Measurements from ENCODE around the gene MEIOC.
A peak's percentile ranks its signal among the peaks of the same experiment; 100 is the strongest.

Gene MEIOC

DNA sequence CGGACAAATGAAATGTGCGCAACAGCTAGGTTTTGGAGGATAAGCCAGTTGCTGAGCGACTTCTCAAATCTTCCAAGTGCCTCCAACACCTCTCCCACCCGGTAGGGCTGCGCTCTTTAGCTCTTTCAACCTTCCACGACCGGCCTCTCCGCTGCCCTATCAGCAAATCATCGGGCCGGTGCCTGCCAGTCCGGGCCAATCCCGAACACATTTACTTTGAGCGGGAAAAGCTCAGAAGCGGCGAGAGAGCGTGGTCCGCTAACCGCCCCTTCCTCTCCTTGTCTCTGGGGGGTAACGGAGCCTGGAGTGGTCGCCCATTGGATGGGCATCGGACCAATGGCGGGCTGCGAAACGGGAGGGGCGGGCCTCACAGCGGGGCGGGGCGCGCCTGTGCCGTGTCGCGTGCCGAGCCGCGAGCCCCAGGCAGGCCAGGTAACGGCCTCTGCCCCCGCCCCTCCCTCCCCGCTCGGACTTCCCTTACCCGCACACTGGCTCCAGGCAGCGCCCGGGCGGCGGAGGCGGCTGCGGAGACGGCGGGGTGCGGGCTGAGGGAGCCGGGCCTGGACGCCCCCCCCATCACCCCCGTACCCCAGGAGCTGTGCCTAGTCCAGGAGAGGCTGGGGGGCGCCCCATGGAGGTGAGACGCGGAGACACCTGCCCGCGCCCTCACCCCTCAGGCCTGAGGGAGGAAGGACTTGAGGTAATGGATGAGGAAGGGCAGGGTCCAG lies at the start of gene MEIOC:
Gene MEIOC (plus strand): TSS at position 486 of the 728 bp plus-strand sequence. CDS start 146 bp downstream, at position 632.
- TF ChIP-seq, protein P1, sequence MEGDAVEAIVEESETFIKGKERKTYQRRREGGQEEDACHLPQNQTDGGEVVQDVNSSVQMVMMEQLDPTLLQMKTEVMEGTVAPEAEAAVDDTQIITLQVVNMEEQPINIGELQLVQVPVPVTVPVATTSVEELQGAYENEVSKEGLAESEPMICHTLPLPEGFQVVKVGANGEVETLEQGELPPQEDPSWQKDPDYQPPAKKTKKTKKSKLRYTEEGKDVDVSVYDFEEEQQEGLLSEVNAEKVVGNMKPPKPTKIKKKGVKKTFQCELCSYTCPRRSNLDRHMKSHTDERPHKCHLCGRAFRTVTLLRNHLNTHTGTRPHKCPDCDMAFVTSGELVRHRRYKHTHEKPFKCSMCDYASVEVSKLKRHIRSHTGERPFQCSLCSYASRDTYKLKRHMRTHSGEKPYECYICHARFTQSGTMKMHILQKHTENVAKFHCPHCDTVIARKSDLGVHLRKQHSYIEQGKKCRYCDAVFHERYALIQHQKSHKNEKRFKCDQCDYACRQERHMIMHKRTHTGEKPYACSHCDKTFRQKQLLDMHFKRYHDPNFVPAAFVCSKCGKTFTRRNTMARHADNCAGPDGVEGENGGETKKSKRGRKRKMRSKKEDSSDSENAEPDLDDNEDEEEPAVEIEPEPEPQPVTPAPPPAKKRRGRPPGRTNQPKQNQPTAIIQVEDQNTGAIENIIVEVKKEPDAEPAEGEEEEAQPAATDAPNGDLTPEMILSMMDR (IDR thresholded peaks at IDR 0.05; ENCODE audit: low read depth, low read length, missing control alignments), result no peak
- DNase-seq (ENCODE audit: extremely low read depth, low read depth), result no peak
- peak within 1 kb of the TSS; percentile 31 for H3K4me3 ChIP-seq (replicated peaks; ENCODE audit: low read depth, low read length)

DNA sequence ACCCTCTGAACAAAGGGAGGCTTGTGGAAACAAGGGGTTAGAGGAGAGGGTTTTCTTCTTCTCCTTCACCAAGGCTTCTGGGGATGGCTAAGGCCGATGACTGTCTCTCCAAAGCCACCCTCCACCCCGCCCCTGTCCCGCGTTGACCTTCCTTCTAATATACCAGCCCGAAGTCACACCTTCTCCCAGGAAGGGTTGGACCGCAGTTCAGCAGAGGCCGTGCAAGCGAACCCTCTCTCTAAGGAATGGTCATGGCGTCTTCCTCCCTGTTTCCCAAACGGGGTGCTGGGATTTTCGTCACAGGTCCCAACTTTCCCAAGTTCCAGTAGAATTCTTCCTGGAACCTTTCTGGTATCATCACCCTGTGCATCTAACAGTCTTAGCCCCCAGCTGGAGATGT lies 49.6 kb upstream of the MEIOC start:
- no peak for DNase-seq (ENCODE audit: extremely low read depth, low read depth)
- H3K4me3 ChIP-seq (replicated peaks; ENCODE audit: low read depth, low read length), result no peak overlapping the region
- TF ChIP-seq, protein P1 (IDR thresholded peaks at IDR 0.05; ENCODE audit: low read depth, low read length, missing control alignments), result no peak

DNA sequence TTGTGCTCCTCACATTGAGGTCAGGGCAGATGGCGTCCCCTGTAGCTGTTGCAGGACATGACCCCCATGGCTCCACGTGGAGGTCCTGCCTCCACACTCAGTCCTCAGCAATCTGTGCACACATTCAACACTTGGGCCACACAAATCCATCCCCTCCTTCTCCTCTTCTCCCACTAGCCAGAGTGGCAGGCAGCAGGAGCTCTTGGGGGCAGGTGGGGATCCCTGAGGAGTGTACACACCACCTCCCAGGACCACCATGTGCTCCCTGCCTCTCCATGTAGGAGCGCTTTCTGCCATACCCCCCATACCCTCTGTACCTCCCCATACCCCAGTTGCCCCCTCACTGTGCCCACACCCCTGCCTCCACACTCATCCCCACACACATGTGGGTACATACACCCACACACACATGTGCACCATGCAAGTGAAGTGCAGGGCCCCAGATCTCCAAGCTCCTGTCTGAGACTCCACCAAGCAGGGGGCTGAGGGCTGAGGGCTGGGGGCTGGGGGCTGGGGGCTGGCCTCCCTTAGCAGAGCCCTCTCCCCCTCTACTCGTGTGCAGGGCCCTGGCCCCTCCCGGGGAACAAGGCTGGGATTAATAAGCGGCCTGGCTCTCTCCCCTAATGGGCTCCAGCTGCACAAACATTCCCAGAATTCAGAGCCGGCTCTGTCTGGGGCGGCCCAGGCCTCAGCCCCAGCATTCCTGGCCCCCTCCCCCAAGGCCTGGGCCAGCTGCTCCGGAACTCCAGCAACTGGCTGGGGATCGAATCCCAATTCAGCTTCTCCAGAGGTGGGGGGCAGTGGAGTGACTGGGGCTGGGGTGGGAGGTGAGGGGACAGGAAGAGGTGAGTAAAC lies 48.2 kb upstream of the MEIOC start:
- TF ChIP-seq, protein P1 (IDR thresholded peaks at IDR 0.05; ENCODE audit: low read depth, low read length, missing control alignments), result no peak
- DNase-seq (ENCODE audit: extremely low read depth, low read depth), result no peak
- no peak overlapping the region for H3K4me3 ChIP-seq (replicated peaks; ENCODE audit: low read depth, low read length)

DNA sequence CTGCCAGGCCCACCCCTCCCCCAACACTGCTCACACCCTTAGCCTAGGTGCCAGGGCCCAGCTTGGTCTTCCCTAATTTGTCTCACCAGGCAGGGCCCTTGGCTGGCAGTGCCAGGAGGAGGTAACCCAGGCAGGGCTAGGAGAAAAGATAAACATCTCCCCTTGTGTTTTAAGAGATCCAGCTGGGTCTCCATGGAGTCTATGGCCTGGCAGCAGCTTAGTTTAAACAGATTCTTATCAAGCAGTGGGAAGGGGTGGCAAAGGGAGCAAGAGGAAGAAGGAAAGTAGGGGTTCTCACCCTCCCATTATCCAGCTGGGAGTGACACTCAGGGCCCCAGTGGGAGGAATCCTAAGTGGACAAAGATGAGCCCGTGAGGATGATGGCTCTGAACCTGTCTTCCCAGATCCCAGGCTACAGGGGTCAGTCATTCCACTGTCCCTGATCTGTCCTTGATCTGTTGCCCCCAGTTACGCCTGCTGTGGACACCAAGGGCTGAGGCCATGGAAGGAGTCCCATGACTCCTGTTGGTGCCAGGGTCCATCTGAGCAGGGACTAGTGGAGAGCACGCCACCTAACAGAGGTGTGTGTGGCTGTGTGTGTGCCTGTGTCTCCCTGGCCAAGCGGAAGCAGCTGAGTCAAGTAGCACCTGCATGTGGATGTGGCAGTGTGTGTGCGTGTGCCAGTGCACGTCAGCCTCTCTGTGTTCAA lies 47.4 kb upstream of the MEIOC start:
- DNase-seq (ENCODE audit: extremely low read depth, low read depth), result no peak
- TF ChIP-seq, protein P1 (IDR thresholded peaks at IDR 0.05; ENCODE audit: low read depth, low read length, missing control alignments), result no peak
- no peak overlapping the region for H3K4me3 ChIP-seq (replicated peaks; ENCODE audit: low read depth, low read length)

DNA sequence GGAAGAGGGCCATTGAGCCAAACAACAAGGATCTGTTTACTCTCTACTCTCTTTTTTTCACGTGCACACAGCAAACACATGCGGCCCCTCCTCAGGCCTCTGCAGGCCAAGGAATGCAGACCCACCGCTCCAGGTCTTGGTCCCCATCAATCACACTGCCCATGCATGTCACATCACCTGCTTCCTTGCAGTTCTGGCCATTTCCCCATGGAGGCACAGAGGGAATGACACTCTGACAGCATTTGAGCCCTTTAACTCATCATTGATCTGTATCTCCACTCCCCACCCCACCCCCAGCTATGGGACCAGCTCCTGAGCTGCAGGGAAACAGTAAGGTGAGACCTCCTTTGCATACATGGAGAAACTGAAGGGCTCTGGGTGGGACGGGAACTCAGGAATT lies 45.9 kb upstream of the MEIOC start:
- H3K4me3 ChIP-seq (replicated peaks; ENCODE audit: low read depth, low read length), result no peak overlapping the region
- TF ChIP-seq, protein P1 (IDR thresholded peaks at IDR 0.05; ENCODE audit: low read depth, low read length, missing control alignments), result no peak
- no peak for DNase-seq (ENCODE audit: extremely low read depth, low read depth)

DNA sequence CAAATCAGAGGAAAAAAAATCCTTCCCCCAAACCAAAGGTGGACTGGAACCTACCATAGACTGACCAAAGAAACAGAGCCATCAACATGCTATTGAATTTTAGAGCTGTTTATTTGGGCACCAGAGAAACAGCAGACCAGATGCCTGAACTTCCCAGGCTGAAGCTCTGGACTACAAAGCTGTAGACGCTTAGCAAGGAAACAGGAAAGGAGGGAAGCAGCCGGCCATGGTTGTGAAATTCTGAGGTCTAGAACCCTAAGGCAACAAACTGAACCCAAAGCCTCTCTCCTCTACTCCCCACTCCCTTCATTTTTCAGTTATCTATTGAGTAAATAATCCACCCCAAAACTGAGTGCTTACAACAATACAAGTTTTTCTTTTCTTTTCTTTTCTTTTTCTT lies 45.4 kb upstream of the MEIOC start:
- H3K4me3 ChIP-seq (replicated peaks; ENCODE audit: low read depth, low read length), result no peak overlapping the region
- no peak for DNase-seq (ENCODE audit: extremely low read depth, low read depth)
- TF ChIP-seq, protein P1 (IDR thresholded peaks at IDR 0.05; ENCODE audit: low read depth, low read length, missing control alignments), result no peak

Data from HFF-Myc (cell line).